Uterus (tissue), 2 donors: Measurements from ENCODE around the gene C1S.

Experiments used
- POLR2A ChIP-seq, 2 donors: fragments of 450-650 bp; IDR thresholded peaks; one replicate each; pipeline ENCODE4 v1.6.1; 2016; ENCODE audit warnings: antibody characterized with exemption in 2 of 2, mild to moderate bottlenecking in 1 of 2, moderate library complexity in 1 of 2
- TF ChIP-seq, protein P1 (sequence below), 4 experiments: fragments of 200-600 bp in 2 of 4; fragments of 450-650 bp in 2 of 4; sonication (generic) in 2 of 4; IDR thresholded peaks; one replicate each; pipeline ENCODE4 v1.5.1; 2016 to 2019; ENCODE audit warnings: antibody characterized with exemption in 4 of 4, mild to moderate bottlenecking in 2 of 4, moderate library complexity in 1 of 4

DNA sequence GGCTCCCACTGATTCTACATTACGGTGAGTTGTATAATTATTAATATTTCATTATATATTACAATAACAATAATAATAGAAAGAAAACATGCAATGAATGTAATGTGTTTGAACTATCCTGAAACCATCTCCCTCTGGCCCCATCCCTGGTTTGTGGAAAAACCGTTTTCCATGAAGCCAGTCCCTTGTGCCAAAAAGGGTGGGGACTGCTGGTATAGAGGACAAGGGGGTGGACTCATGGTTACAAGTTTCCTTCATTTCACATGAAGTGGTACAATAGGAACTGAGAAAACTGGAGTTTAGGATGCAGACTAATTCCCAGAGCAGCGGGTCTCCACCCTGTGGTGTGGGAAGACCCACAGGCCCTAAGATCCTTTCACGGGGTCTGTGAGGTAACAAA, 51.5 kb downstream of the C1S start:
- TF ChIP-seq, protein P1, sequence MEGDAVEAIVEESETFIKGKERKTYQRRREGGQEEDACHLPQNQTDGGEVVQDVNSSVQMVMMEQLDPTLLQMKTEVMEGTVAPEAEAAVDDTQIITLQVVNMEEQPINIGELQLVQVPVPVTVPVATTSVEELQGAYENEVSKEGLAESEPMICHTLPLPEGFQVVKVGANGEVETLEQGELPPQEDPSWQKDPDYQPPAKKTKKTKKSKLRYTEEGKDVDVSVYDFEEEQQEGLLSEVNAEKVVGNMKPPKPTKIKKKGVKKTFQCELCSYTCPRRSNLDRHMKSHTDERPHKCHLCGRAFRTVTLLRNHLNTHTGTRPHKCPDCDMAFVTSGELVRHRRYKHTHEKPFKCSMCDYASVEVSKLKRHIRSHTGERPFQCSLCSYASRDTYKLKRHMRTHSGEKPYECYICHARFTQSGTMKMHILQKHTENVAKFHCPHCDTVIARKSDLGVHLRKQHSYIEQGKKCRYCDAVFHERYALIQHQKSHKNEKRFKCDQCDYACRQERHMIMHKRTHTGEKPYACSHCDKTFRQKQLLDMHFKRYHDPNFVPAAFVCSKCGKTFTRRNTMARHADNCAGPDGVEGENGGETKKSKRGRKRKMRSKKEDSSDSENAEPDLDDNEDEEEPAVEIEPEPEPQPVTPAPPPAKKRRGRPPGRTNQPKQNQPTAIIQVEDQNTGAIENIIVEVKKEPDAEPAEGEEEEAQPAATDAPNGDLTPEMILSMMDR (IDR thresholded peaks at IDR 0.05) = no peak
- TF ChIP-seq POLR2A (IDR thresholded peaks at IDR 0.05) = no peak
